LNCAP (cell line): ENCODE data around the gene C1QL3.

ENCODE experiments used
- CTCF ChIP-seq: fragments of 450-650 bp; IDR thresholded peaks from 2 replicates; pipeline ENCODE4 v1.5.1; 2017; ENCODE audit warnings: mild to moderate bottlenecking

Gene C1QL3

GRCh38 chr10:16521311-16522016, at the start of gene C1QL3:
C1QL3 (minus strand) TSS chr10:16521879; CDS start chr10:16521065, 814 bp downstream.
- no peak for TF ChIP-seq CTCF

- TF ChIP-seq CTCF = no peak
Observed at GRCh38 chr10:16570731-16571130, 49.1 kb upstream of the C1QL3 start.

- no peak for TF ChIP-seq CTCF
Observed at GRCh38 chr10:16566202-16566805, 44.6 kb upstream of the C1QL3 start.

GRCh38 chr10:16565604-16566003, 43.9 kb upstream of the C1QL3 start:
- TF ChIP-seq CTCF = no peak

- no peak for TF ChIP-seq CTCF
Observed at GRCh38 chr10:16562891-16563290, 41.2 kb upstream of the C1QL3 start.

GRCh38 chr10:16559236-16559773, 37.6 kb upstream of the C1QL3 start:
- TF ChIP-seq CTCF = no peak

GRCh38 chr10:16547973-16548372, 26.3 kb upstream of the C1QL3 start:
- no peak for TF ChIP-seq CTCF
